ENCODE results near the gene HS1BP3. TPM values are rescaled to one million over a fixed set of nuclear protein-coding genes. Genes with fewer than 3 reads are reported as not detected.
A peak's percentile ranks its signal among the peaks of the same experiment; 100 is the strongest.

The HS1BP3 gene
- total and polyA plus RNA-seq, 2 of the 13 experiments (the other 11 are each of a cell fraction or from before 2014, with no cell fraction given) = 15.2 to 22.0 TPM

- TF ChIP-seq ZNF503 (CRISPR knock-in tag; IDR thresholded peaks at IDR 0.05) (no peak), SMC3 (IDR thresholded peaks at IDR 0.05; ENCODE audit: low read length) (no peak), ZNF260 (CRISPR knock-in tag; IDR thresholded peaks at IDR 0.05; ENCODE audit: borderline replicate concordance, low read depth) (no peak), PAWR (CRISPR knock-in tag; IDR thresholded peaks at IDR 0.05; ENCODE audit: borderline replicate concordance) (0 out of 2 replicates have a peak, but pooled peaks have one; percentile 23), RFX5 (IDR thresholded peaks at IDR 0.05; ENCODE audit: low read depth, low read length) (0 out of 2 replicates have a peak, but pooled peaks have one; percentile 7), THAP9 (CRISPR knock-in tag; IDR thresholded peaks at IDR 0.05; ENCODE audit: borderline replicate concordance) (no peak), KDM6A (CRISPR knock-in tag; IDR thresholded peaks at IDR 0.05; ENCODE audit: low read depth) (0 out of 2 replicates have a peak, but pooled peaks have one; percentile 17), ATM (IDR thresholded peaks at IDR 0.05; ENCODE audit: borderline replicate concordance) (no peak), SP2 (CRISPR knock-in tag; IDR thresholded peaks at IDR 0.05) (no peak), FOSL2 (CRISPR knock-in tag; IDR thresholded peaks at IDR 0.05) (peak; percentile 77), ZNF616 (CRISPR knock-in tag; IDR thresholded peaks at IDR 0.05; ENCODE audit: low read depth) (no peak), KAT8 (CRISPR knock-in tag; IDR thresholded peaks at IDR 0.05) (0 out of 2 replicates have a peak, but pooled peaks have one; percentile 25), YEATS2 (CRISPR knock-in tag; IDR thresholded peaks at IDR 0.05; ENCODE audit: borderline replicate concordance) (no peak), ARID4A (CRISPR knock-in tag; IDR thresholded peaks at IDR 0.05; ENCODE audit: borderline replicate concordance) (peak; percentile 45; the same call in 1 of the 2 replicates), ZNF670 (CRISPR knock-in tag; IDR thresholded peaks at IDR 0.05; ENCODE audit: borderline replicate concordance) (no peak; the same call in 1 of the 2 replicates), PHF8 (CRISPR knock-in tag; IDR thresholded peaks at IDR 0.05) (0 out of 2 replicates have a peak, but pooled peaks have one; percentile 1), FOXK1 (CRISPR knock-in tag; IDR thresholded peaks at IDR 0.05; ENCODE audit: borderline replicate concordance, low read depth) (no peak), NR1H2 (CRISPR knock-in tag; IDR thresholded peaks at IDR 0.05; ENCODE audit: borderline replicate concordance, low read depth) (no peak)
These were observed 55.3 kb downstream of the HS1BP3 start (continued) for GRCh38 chr2:20595439-20596192.

All from HepG2 (cell line).